Endothelial cell of umbilical vein (primary cell): Measurements from ENCODE around the gene TRANK1. TPM values are rescaled to one million over a fixed set of nuclear protein-coding genes. Genes with fewer than 3 reads are reported as not detected.

Experiments used
- BruUV-seq: library from RNA; stranded (reverse); fragments of 400-500 nt; replicated peaks from 2 replicates; lab custom pipeline; 2021; lab: Mats Ljungman, UMichigan
- CTCF ChIA-PET: fragments of 300-600, 350-600 bp; sonication (Branson Sonifier 250); formaldehyde crosslinking; loops from one replicate; lab custom pipeline; 2021; ENCODE audit warnings: antibody characterized with exemption, inconsistent platforms; lab: Charles Lee
- POLR2A ChIA-PET: fragments of 300-600, 350-600 bp; sonication (Branson Sonifier 250); formaldehyde crosslinking; loops from one replicate; lab custom pipeline; 2021; ENCODE audit warnings: antibody characterized with exemption, inconsistent platforms; lab: Charles Lee
- DNase-seq: peaks from one replicate; pipeline ENCODE4 v3.0.0-alpha.2; 2011; ENCODE audit warnings: low read depth, low spot score
- FAIRE-seq: peaks from 2 replicates; lab custom pipeline; 2011; peaks lifted over from hg19 to GRCh38; lab: Jason Lieb, UNC
- H2AFZ ChIP-seq: 2 replicates; pipeline ENCODE4 v1.6.0; 2012; ENCODE audit warnings: low read depth, low read length, control low read depth, inconsistent platforms
- H3K27ac ChIP-seq: 2 replicates; pipeline ENCODE4 v1.5.1; 2011; ENCODE audit warnings: low read depth, mild to moderate bottlenecking, control low read depth, low read length, moderate library complexity; ENCODE audit not compliant: insufficient read depth
- H3K27me3 ChIP-seq, 2 experiments: 2 replicates each; pipeline versions ENCODE4 v1.6.0 to v1.6.1; 2011; ENCODE audit warnings: low read length in 2 of 2, mixed read lengths in 1 of 2; ENCODE audit not compliant: control insufficient read depth in 2 of 2, insufficient read depth in 2 of 2
- H3K36me3 ChIP-seq, 2 experiments: 2 replicates in 1 of 2; 3 replicates in 1 of 2; pipeline ENCODE4 v1.5.1; 2011; ENCODE audit warnings: low read length in 2 of 2, mild to moderate bottlenecking in 1 of 2, moderate library complexity in 1 of 2; ENCODE audit not compliant: control insufficient read depth in 2 of 2, insufficient read depth in 2 of 2; ENCODE audit errors: extremely low read depth in 1 of 2
- H3K4me1 ChIP-seq: 3 replicates; pipeline ENCODE4 v1.5.1; 2011; ENCODE audit warnings: mild to moderate bottlenecking, low read length; ENCODE audit not compliant: control insufficient read depth, insufficient read depth; ENCODE audit errors: extremely low read depth
- H3K4me2 ChIP-seq: 2 replicates; pipeline ENCODE4 v1.6.1; 2011; ENCODE audit warnings: low read length, control low read depth, mixed read lengths; ENCODE audit not compliant: insufficient read depth
- H3K4me3 ChIP-seq, 3 experiments: fragments of 200-600 bp in 1 of 3; sonication (generic), shearing (Covaris generic) in 1 of 3; replicated peaks in 1 of 3; 2 replicates each; pipeline ENCODE4 v1.5.1; 2011 to 2016; ENCODE audit warnings: control low read depth in 3 of 3, low read length in 3 of 3, mild to moderate bottlenecking in 2 of 3, inconsistent platforms in 1 of 3, low read depth in 1 of 3, moderate library complexity in 1 of 3; ENCODE audit not compliant: insufficient read depth in 1 of 3
- H3K79me2 ChIP-seq: 2 replicates; pipeline ENCODE4 v1.6.0; 2012; ENCODE audit warnings: low read length, inconsistent platforms; ENCODE audit not compliant: control insufficient read depth, insufficient read depth
- H3K9ac ChIP-seq: replicated peaks from 2 replicates; pipeline ENCODE3; 2011; ENCODE audit warnings: low read length, control low read depth; ENCODE audit not compliant: insufficient read depth; ENCODE audit errors: extremely low read depth
- H3K9me1 ChIP-seq: replicated peaks from 3 replicates; pipeline ENCODE4 v1.6.0; 2011; ENCODE audit warnings: mild to moderate bottlenecking, low read length; ENCODE audit not compliant: control insufficient read depth, insufficient read depth; ENCODE audit errors: extremely low read depth
- H3K9me3 ChIP-seq: replicated peaks from 2 replicates; pipeline ENCODE4 v1.5.1; 2012; ENCODE audit warnings: low read length, inconsistent platforms; ENCODE audit not compliant: control insufficient read depth, insufficient read depth
- H4K20me1 ChIP-seq: replicated peaks from 2 replicates; pipeline ENCODE3; 2011; ENCODE audit warnings: mild to moderate bottlenecking, low read length; ENCODE audit not compliant: control insufficient read depth, insufficient read depth; ENCODE audit errors: extremely low read depth
- CTCF ChIP-seq, 2 donors: IDR thresholded peaks; 1 replicate in 1 of 2; 2 replicates in 1 of 2; pipeline ENCODE4 v1.5.1; 2011; ENCODE audit warnings: low read length in 2 of 2, mild to moderate bottlenecking in 2 of 2, moderate library complexity in 2 of 2, control low read depth in 1 of 2, inconsistent platforms in 1 of 2, low read depth in 1 of 2; ENCODE audit not compliant: insufficient read depth in 1 of 2; ENCODE audit errors: extremely low read depth in 1 of 2
- EZH2 ChIP-seq: IDR thresholded peaks from 2 replicates; pipeline ENCODE4 v1.6.1; 2012; ENCODE audit warnings: borderline replicate concordance, low read depth, mild to moderate bottlenecking, moderate library complexity, low read length, inconsistent platforms; ENCODE audit not compliant: severe bottlenecking
- FOS ChIP-seq: IDR thresholded peaks from 2 replicates; pipeline ENCODE4 v1.6.1; 2011; ENCODE audit warnings: mild to moderate bottlenecking, low read length, moderate library complexity, borderline replicate concordance; ENCODE audit not compliant: insufficient read depth
- GATA2 ChIP-seq: IDR thresholded peaks from 2 replicates; pipeline ENCODE4 v1.7.0; 2011; ENCODE audit warnings: low read depth, mild to moderate bottlenecking, moderate library complexity, mixed read lengths, low read length; ENCODE audit not compliant: insufficient read length, insufficient read depth
- JUN ChIP-seq: IDR thresholded peaks from 2 replicates; pipeline ENCODE4 v1.6.1; 2011; ENCODE audit warnings: borderline replicate concordance, low read depth; ENCODE audit not compliant: insufficient read length, insufficient read depth
- MAX ChIP-seq: IDR thresholded peaks from 2 replicates; pipeline ENCODE4 v1.6.1; 2011; ENCODE audit not compliant: insufficient read depth, insufficient read length
- MYC ChIP-seq: IDR thresholded peaks from one replicate; pipeline ENCODE4 v1.6.1; 2011; ENCODE audit warnings: mild to moderate bottlenecking, low read depth, low read length
- POLR2A ChIP-seq: IDR thresholded peaks from 2 replicates; pipeline ENCODE4 v1.6.1; 2012; ENCODE audit warnings: low read depth, mild to moderate bottlenecking, control low read depth, low read length
- POLR2AphosphoS5 ChIP-seq: IDR thresholded peaks from 2 replicates; pipeline ENCODE4 v1.6.1; 2012; ENCODE audit warnings: low read depth, mild to moderate bottlenecking, control low read depth, low read length, moderate library complexity; ENCODE audit not compliant: insufficient read depth
- dilution Hi-C: fragments of 300-500 bp; cut with MboI; formaldehyde crosslinking; loops from one replicate; pipeline ENCODE4 v1.15.0; 2019; ENCODE audit warnings: low sequenced_read_pairs; ENCODE audit not compliant: extremely low pct_ligation_motif_present
- intact Hi-C: fragments of 100-400 bp; cut with micrococcal nuclease; formaldehyde crosslinking; loops from one replicate; pipeline ENCODE4 v1.10.0; 2022
- polyA plus RNA-seq, 4 experiments: library from polyadenylated mRNA; depleted of rRNA in 3 of 4; stranded (reverse) in 3 of 4; unstranded in 1 of 4; fragments of >200 nt; gene quantifications; 2 replicates each; pipeline versions ENCODE4 v1.2.1 to v1.2.3, GENCODE V29; 2011 to 2012; ENCODE audit warnings: missing spikeins in 1 of 4
- total RNA-seq: library from RNA; stranded (reverse); gene quantifications from 2 replicates; pipeline ENCODE4 v1.2.3, GENCODE V29; 2021

Gene TRANK1
- total and polyA plus RNA-seq, 2 donors (not counting 3 experiments of a cell fraction or from before 2014, with no cell fraction given), result 4.6 to 14.4 TPM

GRCh38 chr3:36942638-36943248, 2.1 kb downstream of the TRANK1 start:
- Histone ChIP-seq H3K9me3 (no peaks in the 10 kb centered on the region), H3K4me3 (no peak overlapping the region), H3K9ac (no peak overlapping the region), H2AFZ (no peak overlapping the region), H4K20me1 (no peaks in the 10 kb centered on the region), H3K27ac (no peak overlapping the region), H3K27me3 (no peaks in the 10 kb centered on the region), H3K36me3 (no peaks in the 10 kb centered on the region), H3K4me2 (no peak overlapping the region), H3K79me2 (no peaks in the 10 kb centered on the region), H3K9me1 (no peaks in the 10 kb centered on the region), H3K4me1 (peaks cover 12% of the 10 kb centered on the region)
- dilution Hi-C loops (no loop called here), intact Hi-C loops (no loop called here)
- POLR2A ChIA-PET, result no interaction called here
- no peak for FAIRE-seq
- no peak for DNase-seq
- CTCF ChIA-PET, result interaction anchor here (3.5 kb wide), 1 partner anchor 16 kb away, joined by 19 read pairs; no protein-coding TSS in a partner anchor
- BruUV-seq, result TSS peak; percentile 45
- no peak for TF ChIP-seq POLR2A
- TF ChIP-seq POLR2AphosphoS5, result no peak
- TF ChIP-seq FOS, result no peak
- TF ChIP-seq EZH2, result no peak

GRCh38 chr3:36941658-36942057, 3.2 kb downstream of the TRANK1 start:
- DNase-seq (no peak), FAIRE-seq (no peak)
- Histone ChIP-seq H2AFZ (no peak overlapping the region), H3K9ac (no peak overlapping the region), H3K36me3 (no peaks in the 10 kb centered on the region), H3K9me3 (no peaks in the 10 kb centered on the region), H3K27me3 (no peaks in the 10 kb centered on the region), H3K9me1 (no peaks in the 10 kb centered on the region), H3K4me2 (no peak overlapping the region), H3K4me1 (peaks cover 12% of the 10 kb centered on the region), H4K20me1 (no peaks in the 10 kb centered on the region), H3K79me2 (no peaks in the 10 kb centered on the region), H3K27ac (no peak overlapping the region), H3K4me3 (no peak overlapping the region)
- no peak for TF ChIP-seq POLR2AphosphoS5
- TF ChIP-seq FOS, result no peak
- no peak for TF ChIP-seq MAX
- no peak for TF ChIP-seq JUN
- no peak for TF ChIP-seq EZH2
- TF ChIP-seq POLR2A, result no peak
- TF ChIP-seq CTCF (IDR thresholded peaks at IDR 0.05; ENCODE audit: extremely low read depth in 1 of 2, insufficient read depth in 1 of 2, low read depth in 1 of 2, low read length in 2 of 2), result no peak
- TF ChIP-seq MYC, result no peak
- TF ChIP-seq GATA2, result no peak
- dilution Hi-C loops, result no loop called here
- intact Hi-C loops, result no loop called here
- no TSS peak for BruUV-seq
- ChIA-PET POLR2A (interaction anchor here (0.6 kb wide), 1 partner anchor 246 kb away, joined by 3 read pairs; no protein-coding TSS in a partner anchor), CTCF (interaction anchor here (0.7 kb wide), 1 partner anchor 17 kb away, joined by 3 read pairs; no protein-coding TSS in a partner anchor)
